ENCODE data around the gene EFNA2. TPM values are rescaled to one million over a fixed set of nuclear protein-coding genes. Genes with fewer than 3 reads are reported as not detected.
A peak's percentile ranks its signal among the peaks of the same experiment; 100 is the strongest.

The EFNA2 gene
- total and polyA plus RNA-seq, 8 donors = 0.15 to 21.1 (median 0.55) TPM; not detected in 5

DNA sequence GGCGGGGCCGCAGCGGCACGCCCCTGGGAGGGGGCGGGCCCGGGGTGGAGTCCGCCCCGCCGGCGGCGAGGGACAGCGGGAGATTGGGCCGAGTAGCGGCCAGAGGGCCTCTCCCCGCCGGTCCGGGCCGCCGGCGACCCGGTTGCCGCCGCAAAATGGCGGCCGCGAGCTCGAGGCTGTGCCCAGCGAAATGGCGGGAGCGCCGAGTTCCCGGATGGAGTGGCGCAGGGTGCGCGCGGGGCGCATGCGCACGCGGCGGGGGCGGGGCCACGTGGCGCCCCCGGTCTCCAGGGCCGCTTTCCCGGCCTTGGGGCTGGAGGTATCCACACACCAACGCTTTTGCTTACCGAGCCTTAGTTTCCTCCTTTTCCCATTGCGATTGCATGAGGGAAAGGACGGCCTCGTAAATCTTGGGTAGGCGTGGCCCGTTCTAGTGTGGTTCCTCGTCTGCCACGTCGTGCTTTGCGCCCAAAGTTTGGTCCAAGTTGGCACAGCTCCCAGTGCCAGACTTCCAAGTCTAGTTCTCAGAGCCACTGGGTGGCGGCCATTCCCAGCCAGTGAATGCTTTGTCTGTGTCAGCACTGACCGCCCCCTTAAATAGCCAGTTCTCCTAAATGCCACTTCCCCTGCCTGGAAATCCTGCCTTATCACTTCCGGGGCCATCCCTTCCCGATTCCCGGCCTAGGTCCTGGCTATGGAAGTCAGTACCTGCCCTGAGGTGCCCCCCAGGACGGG is 16.0 kb upstream of the EFNA2 start:
- TF ChIP-seq EP300 (IDR thresholded peaks at IDR 0.05) (peak; percentile 22), POLR2AphosphoS5 (IDR thresholded peaks at IDR 0.05) (peak in 2 of 3 donors; percentile 56 to 71)
- TF ChIP-seq, protein P1, sequence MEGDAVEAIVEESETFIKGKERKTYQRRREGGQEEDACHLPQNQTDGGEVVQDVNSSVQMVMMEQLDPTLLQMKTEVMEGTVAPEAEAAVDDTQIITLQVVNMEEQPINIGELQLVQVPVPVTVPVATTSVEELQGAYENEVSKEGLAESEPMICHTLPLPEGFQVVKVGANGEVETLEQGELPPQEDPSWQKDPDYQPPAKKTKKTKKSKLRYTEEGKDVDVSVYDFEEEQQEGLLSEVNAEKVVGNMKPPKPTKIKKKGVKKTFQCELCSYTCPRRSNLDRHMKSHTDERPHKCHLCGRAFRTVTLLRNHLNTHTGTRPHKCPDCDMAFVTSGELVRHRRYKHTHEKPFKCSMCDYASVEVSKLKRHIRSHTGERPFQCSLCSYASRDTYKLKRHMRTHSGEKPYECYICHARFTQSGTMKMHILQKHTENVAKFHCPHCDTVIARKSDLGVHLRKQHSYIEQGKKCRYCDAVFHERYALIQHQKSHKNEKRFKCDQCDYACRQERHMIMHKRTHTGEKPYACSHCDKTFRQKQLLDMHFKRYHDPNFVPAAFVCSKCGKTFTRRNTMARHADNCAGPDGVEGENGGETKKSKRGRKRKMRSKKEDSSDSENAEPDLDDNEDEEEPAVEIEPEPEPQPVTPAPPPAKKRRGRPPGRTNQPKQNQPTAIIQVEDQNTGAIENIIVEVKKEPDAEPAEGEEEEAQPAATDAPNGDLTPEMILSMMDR (IDR thresholded peaks at IDR 0.05) = no peak
- WGBS, 5 donors = 0 to 1% (median 0%) methylated on average over 21 to 64 of the region's 64 CpGs
- H3K9me3 ChIP-seq = no peaks in the 10 kb centered on the region
- intact Hi-C loops (cut with DNase I; ENCODE audit: low total_unique reads) = no loop called here
- peaks cover 39 to 42% (median 40%) of the 10 kb centered on the region in 4 donors for H3K36me3 ChIP-seq
- H3K27me3 ChIP-seq = no peaks in the 10 kb centered on the region
- H3K4me3 ChIP-seq = peak overlapping the region; percentile 62 to 88 (median 82)
- peak; percentile 86 to 96 for DNase-seq
- peaks cover 86 to 95% (median 91%) of the 10 kb centered on the region in 4 donors for H3K4me1 ChIP-seq
- peak overlapping the region; percentile 92 to 100 (median 100) for H3K27ac ChIP-seq

DNA sequence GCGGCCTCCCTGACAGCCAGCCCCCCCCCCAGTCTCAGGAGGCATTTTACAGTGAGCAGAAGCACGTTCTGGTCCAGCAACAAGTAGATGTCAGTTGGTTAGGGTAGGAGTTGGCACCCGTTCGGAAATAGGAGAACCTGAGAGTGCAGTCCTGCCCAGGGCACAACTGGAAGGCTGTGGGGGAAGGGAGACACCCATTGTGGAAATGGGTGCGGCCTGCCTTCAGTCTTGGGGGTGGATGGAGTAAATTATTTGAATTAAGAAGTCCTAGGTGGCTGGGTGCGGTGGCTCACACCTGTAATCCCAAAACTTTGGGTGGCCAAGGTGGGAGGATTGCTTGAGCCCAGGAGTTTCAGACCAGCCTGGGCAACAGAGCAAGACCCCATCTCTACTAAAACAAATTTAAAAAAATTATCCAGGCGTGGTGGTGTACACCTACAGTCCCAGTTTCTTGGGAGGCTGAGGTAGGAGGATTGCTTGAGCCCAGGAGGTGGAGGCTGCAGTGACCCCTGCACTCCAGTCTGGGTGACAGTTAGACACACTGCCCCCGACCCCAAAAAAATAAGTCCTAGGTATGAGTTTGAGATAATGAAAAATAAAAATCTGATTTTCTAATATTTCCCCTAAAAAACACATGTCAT is 15.3 kb upstream of the EFNA2 start:
- Histone ChIP-seq H3K36me3 (peaks cover 44 to 47% (median 44%) of the 10 kb centered on the region in 4 donors), H3K27ac (peak overlapping the region; percentile 92 to 100 (median 100)), H3K4me1 (peaks cover 88 to 94% (median 90%) of the 10 kb centered on the region in 4 donors), H3K9me3 (no peaks in the 10 kb centered on the region), H3K27me3 (no peaks in the 10 kb centered on the region), H3K4me3 (peak overlapping the region; percentile 62 to 88 (median 82))
- TF ChIP-seq POLR2A (IDR thresholded peaks at IDR 0.05) = no peak
- no peak for TF ChIP-seq POLR2AphosphoS5 (IDR thresholded peaks at IDR 0.05)
- no peak for TF ChIP-seq EP300 (IDR thresholded peaks at IDR 0.05)
- TF ChIP-seq, protein P1 (IDR thresholded peaks at IDR 0.05) = no peak
- 9 to 16% (median 13%) methylated on average over 7 to 8 of the region's 8 CpGs for WGBS, 5 donors
- no peak for DNase-seq
- intact Hi-C loops (cut with DNase I; ENCODE audit: low total_unique reads) = no loop called here

DNA sequence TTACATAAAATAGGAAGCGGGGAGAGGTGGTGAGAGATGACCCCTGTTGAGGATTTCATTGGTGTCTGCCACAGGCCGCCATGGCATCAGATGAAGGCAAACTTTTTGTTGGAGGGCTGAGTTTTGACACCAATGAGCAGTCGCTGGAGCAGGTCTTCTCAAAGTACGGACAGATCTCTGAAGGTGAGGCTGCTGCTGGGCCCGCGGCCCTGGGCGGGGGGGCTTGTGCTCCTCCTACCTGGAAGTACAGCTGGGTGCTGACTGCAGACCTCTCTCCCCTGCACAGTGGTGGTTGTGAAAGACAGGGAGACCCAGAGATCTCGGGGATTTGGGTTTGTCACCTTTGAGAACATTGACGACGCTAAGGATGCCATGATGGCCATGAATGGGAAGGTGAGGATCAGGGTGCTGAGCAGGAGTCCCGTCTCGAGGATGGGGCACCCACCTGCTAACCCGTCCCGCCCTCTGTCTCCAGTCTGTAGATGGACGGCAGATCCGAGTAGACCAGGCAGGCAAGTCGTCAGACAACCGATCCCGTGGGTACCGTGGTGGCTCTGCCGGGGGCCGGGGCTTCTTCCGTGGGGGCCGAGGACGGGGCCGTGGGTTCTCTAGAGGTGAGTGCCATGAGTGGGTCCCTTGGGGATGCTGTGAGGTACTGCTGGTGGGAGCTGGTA is 14.7 kb upstream of the EFNA2 start:
- Histone ChIP-seq H3K9me3 (no peaks in the 10 kb centered on the region), H3K4me1 (peaks cover 82 to 90% (median 85%) of the 10 kb centered on the region in 4 donors), H3K36me3 (peaks cover 44 to 47% (median 44%) of the 10 kb centered on the region in 4 donors), H3K27ac (peak overlapping the region; percentile 42 to 100 (median 97)), H3K4me3 (peak overlapping the region; percentile 62 to 88 (median 82)), H3K27me3 (no peaks in the 10 kb centered on the region)
- intact Hi-C loops (cut with DNase I; ENCODE audit: low total_unique reads) = no loop called here
- WGBS, 5 donors = 25 to 57% (median 40%) methylated on average over 17 to 26 of the region's 26 CpGs
- no peak for TF ChIP-seq EP300 (IDR thresholded peaks at IDR 0.05)
- TF ChIP-seq POLR2AphosphoS5 (IDR thresholded peaks at IDR 0.05) = no peak
- TF ChIP-seq, protein P1 (IDR thresholded peaks at IDR 0.05) = no peak
- TF ChIP-seq POLR2A (IDR thresholded peaks at IDR 0.05) = no peak
- DNase-seq = peak in 1 of 2 donors; percentile 48

All from stomach (tissue), 9 donors.